Stimulated activated CD4-positive, alpha-beta T cell treated with anti-CD3 and anti-CD28 coated beads, Interleukin-1b, Interleukin-23, amount 100 ng/mL, for 48 hours (primary cell): ENCODE measurements around the gene UBXN6.

Experiments used
- DNase-seq: peaks from one replicate; pipeline ENCODE4 v3.0.0-alpha.2; 2020

Gene UBXN6

GRCh38 chr19:4457654-4458395 lies at the start of gene UBXN6:
Gene UBXN6, minus strand, starts transcription at chr19:4457794. Its CDS starts 97 bp downstream, at chr19:4457697.
- DNase-seq: peak; percentile 98

- DNase-seq: no peak
Measured at GRCh38 chr19:4507150-4507452, 49.5 kb upstream of the UBXN6 start.

- no peak for DNase-seq
Measured at GRCh38 chr19:4506449-4507149, 49.0 kb upstream of the UBXN6 start.

- DNase-seq: no peak
Measured at GRCh38 chr19:4505570-4506448, 48.2 kb upstream of the UBXN6 start.

GRCh38 chr19:4504891-4505569 lies 47.4 kb upstream of the UBXN6 start:
- no peak for DNase-seq

GRCh38 chr19:4504297-4504701 lies 46.7 kb upstream of the UBXN6 start:
- no peak for DNase-seq

- no peak for DNase-seq
Measured at GRCh38 chr19:4503825-4504170, 46.2 kb upstream of the UBXN6 start.

- DNase-seq: no peak
Measured at GRCh38 chr19:4503132-4503824, 45.7 kb upstream of the UBXN6 start.

GRCh38 chr19:4502282-4503131 lies 44.9 kb upstream of the UBXN6 start:
- no peak for DNase-seq

GRCh38 chr19:4501691-4502090 lies 44.1 kb upstream of the UBXN6 start:
- DNase-seq: no peak

- DNase-seq: no peak
Measured at GRCh38 chr19:4500841-4501591, 43.4 kb upstream of the UBXN6 start.

GRCh38 chr19:4499855-4500254 lies 42.3 kb upstream of the UBXN6 start:
- DNase-seq: no peak

GRCh38 chr19:4499318-4499717 lies 41.7 kb upstream of the UBXN6 start:
- no peak for DNase-seq

- DNase-seq: no peak
Measured at GRCh38 chr19:4498694-4499093, 41.1 kb upstream of the UBXN6 start.

- DNase-seq: no peak
Measured at GRCh38 chr19:4497770-4498389, 40.3 kb upstream of the UBXN6 start.

GRCh38 chr19:4496304-4496703 lies 38.7 kb upstream of the UBXN6 start:
- DNase-seq: no peak

- no peak for DNase-seq
Measured at GRCh38 chr19:4495471-4495870, 37.9 kb upstream of the UBXN6 start.

- DNase-seq: no peak
Measured at GRCh38 chr19:4494691-4495064, 37.1 kb upstream of the UBXN6 start.

GRCh38 chr19:4493929-4494690 lies 36.5 kb upstream of the UBXN6 start:
- DNase-seq: no peak
